Thymus (tissue), 11 donors: Measurements from ENCODE around the gene ZNF446. TPM values are rescaled to one million over a fixed set of nuclear protein-coding genes. Genes with fewer than 3 reads are reported as not detected.

ENCODE experiments used
- DNase-seq, 9 donors: peaks; one replicate each; pipeline ENCODE4 v3.0.0-alpha.2; 2013; ENCODE audit warnings: low spot score in 9 of 9, low read depth in 6 of 9, missing footprints in 1 of 9
- H3K27ac ChIP-seq, 2 donors: one replicate each; pipeline ENCODE4 v1.5.1; 2013; ENCODE audit warnings: control low read depth in 1 of 2, low read depth in 1 of 2, low read length in 1 of 2, mild to moderate bottlenecking in 1 of 2, moderate library complexity in 1 of 2
- H3K27me3 ChIP-seq, 2 donors: one replicate each; pipeline ENCODE4 v1.5.1; 2013; ENCODE audit warnings: low read length in 1 of 2; ENCODE audit not compliant: control insufficient read depth in 2 of 2, insufficient read depth in 1 of 2
- H3K36me3 ChIP-seq, 2 donors: one replicate each; pipeline ENCODE4 v1.5.1; 2013; ENCODE audit warnings: low read length in 1 of 2, mild to moderate bottlenecking in 1 of 2, moderate library complexity in 1 of 2; ENCODE audit not compliant: control insufficient read depth in 2 of 2, insufficient read depth in 2 of 2
- H3K4me1 ChIP-seq, 2 donors: one replicate each; pipeline ENCODE4 v1.5.1; 2013; ENCODE audit warnings: low read length in 2 of 2; ENCODE audit not compliant: control insufficient read depth in 2 of 2, insufficient read depth in 2 of 2
- H3K4me3 ChIP-seq, 2 donors: one replicate each; pipeline ENCODE4 v1.5.1; 2013; ENCODE audit warnings: low read length in 2 of 2, control low read depth in 1 of 2, mild to moderate bottlenecking in 1 of 2
- H3K9me3 ChIP-seq, 2 donors: one replicate each; pipeline ENCODE4 v1.5.1; 2013; ENCODE audit warnings: low read length in 1 of 2, mild to moderate bottlenecking in 1 of 2; ENCODE audit not compliant: control insufficient read depth in 2 of 2, insufficient read depth in 1 of 2
- WGBS: extraction: QIAGEN DNeasy Blood & Tissue Kit; methylation state at CpG from one replicate; pipeline ENCODE4 v1.1.7; 2013; 5-methylcytosine and 5-hydroxymethylcytosine counted together
- polyA plus RNA-seq: library from polyadenylated mRNA; stranded (reverse); fragments of 200-250 nt; gene quantifications from one replicate; pipeline ENCODE4 v1.2.3, GENCODE V29; 2013
- total RNA-seq: library from RNA; stranded (reverse); fragments of 120-200 nt; gene quantifications from one replicate; pipeline ENCODE4 v1.2.4, GENCODE V29; 2013
- donor health status: healthy.

The ZNF446 gene
- total and polyA plus RNA-seq, 2 donors = 7.0 to 13.5 TPM

GRCh38 chr19:58529405-58529804, 53.3 kb downstream of the ZNF446 start:
- H3K9me3 ChIP-seq = no peaks in the 10 kb centered on the region
- H3K36me3 ChIP-seq = no peaks in the 10 kb centered on the region
- H3K4me1 ChIP-seq = no peaks in the 10 kb centered on the region
- no peak overlapping the region for H3K27ac ChIP-seq
- H3K27me3 ChIP-seq = no peaks in the 10 kb centered on the region
- no peak overlapping the region for H3K4me3 ChIP-seq
- WGBS = 96% methylated on average over 3 of the region's 3 CpGs
- no peak for DNase-seq

Other genes starting within 250 kb of the ZNF446 start
- gene ZNF544, start 247.4 kb upstream of the ZNF446 start, total RNA-seq = 37.1 TPM
- gene ZNF544, start 247.4 kb upstream of the ZNF446 start, polyA plus RNA-seq = 28.0 TPM
- gene ZNF8, start 197.4 kb upstream of the ZNF446 start, total RNA-seq = 4.1 TPM
- 3.7 TPM for gene ZNF8, start 197.4 kb upstream of the ZNF446 start, polyA plus RNA-seq
- gene ERVK3-1, start 171.0 kb upstream of the ZNF446 start, total RNA-seq = 55.2 TPM
- 60.9 TPM for gene ERVK3-1, start 171.0 kb upstream of the ZNF446 start, polyA plus RNA-seq
- gene ZSCAN22, start 149.4 kb upstream of the ZNF446 start, total RNA-seq = 1.2 TPM
- gene ZSCAN22, start 149.4 kb upstream of the ZNF446 start, polyA plus RNA-seq = 1.2 TPM
- gene A1BG, start 122.9 kb upstream of the ZNF446 start, total RNA-seq = 59.3 TPM
- 77.3 TPM for gene A1BG, start 122.9 kb upstream of the ZNF446 start, polyA plus RNA-seq
- gene ZNF497, start 113.6 kb upstream of the ZNF446 start, total RNA-seq = 0.94 TPM
- gene ZNF497, start 113.6 kb upstream of the ZNF446 start, polyA plus RNA-seq = 1.3 TPM
- 3.8 TPM for gene ZNF837, start 95.3 kb upstream of the ZNF446 start, total RNA-seq
- 2.9 TPM for gene ZNF837, start 95.3 kb upstream of the ZNF446 start, polyA plus RNA-seq
- gene RPS5, start 89.1 kb upstream of the ZNF446 start, total RNA-seq = 1,573 TPM
- gene RPS5, start 89.1 kb upstream of the ZNF446 start, polyA plus RNA-seq = 942 TPM
- not detected for gene RNF225, start 80.7 kb upstream of the ZNF446 start, total RNA-seq
- gene RNF225, start 80.7 kb upstream of the ZNF446 start, polyA plus RNA-seq = not detected
- gene ZNF584, start 67.7 kb upstream of the ZNF446 start, total RNA-seq = 6.0 TPM
- 5.2 TPM for gene ZNF584, start 67.7 kb upstream of the ZNF446 start, polyA plus RNA-seq
- 6.4 TPM for gene ZNF132, start 36.2 kb upstream of the ZNF446 start, total RNA-seq
- gene ZNF132, start 36.2 kb upstream of the ZNF446 start, polyA plus RNA-seq = 1.6 TPM
- 4.6 TPM for gene ZNF324B, start 24.7 kb upstream of the ZNF446 start, total RNA-seq
- gene ZNF324B, start 24.7 kb upstream of the ZNF446 start, polyA plus RNA-seq = 3.1 TPM
- gene ZNF324, start 9.3 kb upstream of the ZNF446 start, total RNA-seq = 10.9 TPM
- 5.6 TPM for gene ZNF324, start 9.3 kb upstream of the ZNF446 start, polyA plus RNA-seq
- 24.5 TPM for gene SLC27A5, start 35.6 kb downstream of the ZNF446 start, total RNA-seq
- gene SLC27A5, start 35.6 kb downstream of the ZNF446 start, polyA plus RNA-seq = 20.9 TPM
- gene ZBTB45, start 43.5 kb downstream of the ZNF446 start, total RNA-seq = 2.8 TPM
- gene ZBTB45, start 43.5 kb downstream of the ZNF446 start, polyA plus RNA-seq = 7.2 TPM
- 333 TPM for gene TRIM28, start 67.7 kb downstream of the ZNF446 start, total RNA-seq
- gene TRIM28, start 67.7 kb downstream of the ZNF446 start, polyA plus RNA-seq = 220 TPM
- 75.4 TPM for gene CHMP2A, start 78.8 kb downstream of the ZNF446 start, total RNA-seq
- gene CHMP2A, start 78.8 kb downstream of the ZNF446 start, polyA plus RNA-seq = 131 TPM
- 33.3 TPM for gene UBE2M, start 82.3 kb downstream of the ZNF446 start, total RNA-seq
- 43.9 TPM for gene UBE2M, start 82.3 kb downstream of the ZNF446 start, polyA plus RNA-seq
- 9.0 TPM for gene MZF1, start 97.0 kb downstream of the ZNF446 start, total RNA-seq
- 24.7 TPM for gene MZF1, start 97.0 kb downstream of the ZNF446 start, polyA plus RNA-seq